Thyroid gland (tissue), 4 donors: ENCODE measurements around the gene CIB1.

Experiments
- POLR2A ChIP-seq, 2 donors: fragments of 450-650 bp; IDR thresholded peaks; one replicate each; pipeline ENCODE4 v1.6.1; 2017; ENCODE audit warnings: antibody characterized with exemption in 2 of 2, mild to moderate bottlenecking in 2 of 2, moderate library complexity in 1 of 2
- TF ChIP-seq, protein P1 (sequence below), 6 experiments: fragments of 200-600 bp in 3 of 6; fragments of 450-650 bp in 3 of 6; sonication (generic) in 3 of 6; IDR thresholded peaks; one replicate each; pipeline ENCODE4 v1.5.1; 2016 to 2019; ENCODE audit warnings: antibody characterized with exemption in 6 of 6, mild to moderate bottlenecking in 2 of 6, inconsistent platforms in 1 of 6, moderate library complexity in 1 of 6

DNA sequence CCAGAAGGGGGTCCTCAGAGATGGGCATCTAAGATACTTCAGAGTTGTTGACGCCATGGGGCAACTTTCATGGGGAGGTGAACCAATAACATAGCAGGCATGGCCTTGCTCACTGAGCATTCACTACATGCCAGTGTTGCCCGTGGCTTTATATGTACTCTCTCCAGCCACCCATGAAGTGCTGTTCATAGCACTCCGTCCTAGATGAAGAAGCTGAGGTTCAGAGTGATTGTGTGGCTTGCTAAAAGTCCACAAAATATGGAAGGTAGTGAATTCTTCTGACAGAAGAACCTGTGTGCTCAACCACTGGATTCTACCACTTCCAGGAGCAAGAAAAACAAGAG, 42.4 kb downstream of the CIB1 start:
- TF ChIP-seq, protein P1, sequence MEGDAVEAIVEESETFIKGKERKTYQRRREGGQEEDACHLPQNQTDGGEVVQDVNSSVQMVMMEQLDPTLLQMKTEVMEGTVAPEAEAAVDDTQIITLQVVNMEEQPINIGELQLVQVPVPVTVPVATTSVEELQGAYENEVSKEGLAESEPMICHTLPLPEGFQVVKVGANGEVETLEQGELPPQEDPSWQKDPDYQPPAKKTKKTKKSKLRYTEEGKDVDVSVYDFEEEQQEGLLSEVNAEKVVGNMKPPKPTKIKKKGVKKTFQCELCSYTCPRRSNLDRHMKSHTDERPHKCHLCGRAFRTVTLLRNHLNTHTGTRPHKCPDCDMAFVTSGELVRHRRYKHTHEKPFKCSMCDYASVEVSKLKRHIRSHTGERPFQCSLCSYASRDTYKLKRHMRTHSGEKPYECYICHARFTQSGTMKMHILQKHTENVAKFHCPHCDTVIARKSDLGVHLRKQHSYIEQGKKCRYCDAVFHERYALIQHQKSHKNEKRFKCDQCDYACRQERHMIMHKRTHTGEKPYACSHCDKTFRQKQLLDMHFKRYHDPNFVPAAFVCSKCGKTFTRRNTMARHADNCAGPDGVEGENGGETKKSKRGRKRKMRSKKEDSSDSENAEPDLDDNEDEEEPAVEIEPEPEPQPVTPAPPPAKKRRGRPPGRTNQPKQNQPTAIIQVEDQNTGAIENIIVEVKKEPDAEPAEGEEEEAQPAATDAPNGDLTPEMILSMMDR (IDR thresholded peaks at IDR 0.05), result no peak
- TF ChIP-seq POLR2A (IDR thresholded peaks at IDR 0.05), result no peak
